Astrocyte of the hippocampus (primary cell): ENCODE results near the gene KRT84.

Experiments
- DNase-seq: peaks from one replicate; pipeline ENCODE4 v3.0.0; 2011; ENCODE audit warnings: low read depth, low spot score

The KRT84 gene

GRCh38 chr12:52389313-52390207 lies 4.1 kb upstream of the KRT84 start:
- peak; percentile 33 for DNase-seq

GRCh38 chr12:52387859-52388258 lies 2.4 kb upstream of the KRT84 start:
- DNase-seq, result no peak

GRCh38 chr12:52383331-52383730 lies 2.1 kb downstream of the KRT84 start:
- DNase-seq, result no peak

GRCh38 chr12:52382854-52383253 lies 2.6 kb downstream of the KRT84 start:
- DNase-seq, result no peak

GRCh38 chr12:52381206-52381605 lies 4.2 kb downstream of the KRT84 start:
- no peak for DNase-seq

GRCh38 chr12:52380271-52380694 lies 5.2 kb downstream of the KRT84 start:
- DNase-seq, result peak; percentile 49

GRCh38 chr12:52379536-52379935 lies 5.9 kb downstream of the KRT84 start:
- DNase-seq, result no peak

- DNase-seq, result no peak
These were observed 7.4 kb downstream of the KRT84 start for GRCh38 chr12:52378091-52378490.

GRCh38 chr12:52377266-52377665 lies 8.2 kb downstream of the KRT84 start:
- no peak for DNase-seq

- peak; percentile 95 for DNase-seq
These were observed 13.0 kb downstream of the KRT84 start for GRCh38 chr12:52372216-52373154.

- no peak for DNase-seq
These were observed 13.7 kb downstream of the KRT84 start for GRCh38 chr12:52371716-52372115.

- peak; percentile 94 for DNase-seq
These were observed 14.4 kb downstream of the KRT84 start for GRCh38 chr12:52370926-52371608.

- no peak for DNase-seq
These were observed 15.6 kb downstream of the KRT84 start for GRCh38 chr12:52369809-52370208.

GRCh38 chr12:52369211-52369610 lies 16.2 kb downstream of the KRT84 start:
- DNase-seq, result no peak

GRCh38 chr12:52368508-52368907 lies 16.9 kb downstream of the KRT84 start:
- DNase-seq, result no peak

- DNase-seq, result no peak
These were observed 17.6 kb downstream of the KRT84 start for GRCh38 chr12:52367876-52368275.

- no peak for DNase-seq
These were observed 18.5 kb downstream of the KRT84 start, which contains the start of gene KRT85 for GRCh38 chr12:52366738-52367485. Gene KRT85 (minus strand): TSS chr12:52367481. CDS start chr12:52367405, 76 bp downstream.

GRCh38 chr12:52364901-52365489 lies 20.5 kb downstream of the KRT84 start:
- no peak for DNase-seq

- DNase-seq, result no peak
These were observed 21.4 kb downstream of the KRT84 start for GRCh38 chr12:52364061-52364460.

- no peak for DNase-seq
These were observed 22.3 kb downstream of the KRT84 start for GRCh38 chr12:52363111-52363679.
